Measurements from ENCODE around the gene PCBP4.

PCBP4 gene

DNA sequence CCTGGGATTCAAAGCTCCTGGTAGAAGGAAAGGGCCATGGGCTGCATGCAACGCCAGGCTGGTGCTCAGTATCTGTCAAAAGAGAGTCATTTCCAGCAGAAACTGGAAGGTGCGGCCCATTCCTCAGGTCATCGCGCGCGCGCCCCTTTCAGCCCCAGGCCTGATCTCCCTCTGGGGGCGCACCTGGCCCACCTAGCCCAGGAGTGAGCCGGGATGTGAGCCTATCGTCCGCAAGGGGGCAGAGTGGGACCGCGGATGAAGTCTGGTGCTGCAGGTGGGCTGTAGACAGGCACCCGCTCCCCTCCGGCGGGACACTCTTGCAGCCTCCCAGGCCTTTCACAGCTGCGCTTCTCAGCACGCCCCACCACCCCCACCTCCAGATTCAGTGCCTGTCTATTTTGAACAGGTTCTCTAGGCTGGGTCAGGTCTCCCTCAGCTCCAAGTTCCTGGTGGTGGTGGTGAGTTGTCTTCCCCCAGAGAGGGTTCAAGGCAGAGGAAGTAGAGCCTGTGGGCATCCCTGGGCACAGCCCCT lies 34.3 kb upstream of the PCBP4 start:
- Histone ChIP-seq H2AFZ (ENCODE audit: low read length) (peak overlapping the region; percentile 93), H3K9me2 (replicated peaks; ENCODE audit: low read depth, low read length) (no peaks in the 10 kb centered on the region), H3K4me1 (ENCODE audit: insufficient read depth, low read length, poor library complexity, severe bottlenecking) (peaks cover 12% of the 10 kb centered on the region), H3F3A (ENCODE audit: low read depth) (no peaks in the 10 kb centered on the region), H3K4me2 (ENCODE audit: low read depth, low read length, poor library complexity, severe bottlenecking) (peak overlapping the region; percentile 36), H3K9me3 (ENCODE audit: insufficient read depth, low read depth, low read length) (no peaks in the 10 kb centered on the region), H3K36me3 (ENCODE audit: insufficient read depth, low read length) (no peaks in the 10 kb centered on the region), H3K27me3 (ENCODE audit: insufficient read depth, low read length, poor library complexity, severe bottlenecking) (no peaks in the 10 kb centered on the region), H3K9ac (ENCODE audit: low read depth, low read length, poor library complexity, severe bottlenecking) (no peak overlapping the region), H3K4me3 (ENCODE audit: low read length, poor library complexity, severe bottlenecking) (peak overlapping the region; percentile 22), H3K79me2 (ENCODE audit: insufficient read depth, low read length) (no peaks in the 10 kb centered on the region), H4K20me1 (ENCODE audit: insufficient read depth, low read length, poor library complexity, severe bottlenecking) (no peaks in the 10 kb centered on the region)
- TF ChIP-seq, protein P1, sequence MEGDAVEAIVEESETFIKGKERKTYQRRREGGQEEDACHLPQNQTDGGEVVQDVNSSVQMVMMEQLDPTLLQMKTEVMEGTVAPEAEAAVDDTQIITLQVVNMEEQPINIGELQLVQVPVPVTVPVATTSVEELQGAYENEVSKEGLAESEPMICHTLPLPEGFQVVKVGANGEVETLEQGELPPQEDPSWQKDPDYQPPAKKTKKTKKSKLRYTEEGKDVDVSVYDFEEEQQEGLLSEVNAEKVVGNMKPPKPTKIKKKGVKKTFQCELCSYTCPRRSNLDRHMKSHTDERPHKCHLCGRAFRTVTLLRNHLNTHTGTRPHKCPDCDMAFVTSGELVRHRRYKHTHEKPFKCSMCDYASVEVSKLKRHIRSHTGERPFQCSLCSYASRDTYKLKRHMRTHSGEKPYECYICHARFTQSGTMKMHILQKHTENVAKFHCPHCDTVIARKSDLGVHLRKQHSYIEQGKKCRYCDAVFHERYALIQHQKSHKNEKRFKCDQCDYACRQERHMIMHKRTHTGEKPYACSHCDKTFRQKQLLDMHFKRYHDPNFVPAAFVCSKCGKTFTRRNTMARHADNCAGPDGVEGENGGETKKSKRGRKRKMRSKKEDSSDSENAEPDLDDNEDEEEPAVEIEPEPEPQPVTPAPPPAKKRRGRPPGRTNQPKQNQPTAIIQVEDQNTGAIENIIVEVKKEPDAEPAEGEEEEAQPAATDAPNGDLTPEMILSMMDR (conservative IDR thresholded peaks at IDR 0.05; ENCODE audit: low read length) = peak; percentile 99
- TF ChIP-seq EZH2phosphoT487 (IDR thresholded peaks at IDR 0.05; ENCODE audit: borderline replicate concordance) = no peak

DNA sequence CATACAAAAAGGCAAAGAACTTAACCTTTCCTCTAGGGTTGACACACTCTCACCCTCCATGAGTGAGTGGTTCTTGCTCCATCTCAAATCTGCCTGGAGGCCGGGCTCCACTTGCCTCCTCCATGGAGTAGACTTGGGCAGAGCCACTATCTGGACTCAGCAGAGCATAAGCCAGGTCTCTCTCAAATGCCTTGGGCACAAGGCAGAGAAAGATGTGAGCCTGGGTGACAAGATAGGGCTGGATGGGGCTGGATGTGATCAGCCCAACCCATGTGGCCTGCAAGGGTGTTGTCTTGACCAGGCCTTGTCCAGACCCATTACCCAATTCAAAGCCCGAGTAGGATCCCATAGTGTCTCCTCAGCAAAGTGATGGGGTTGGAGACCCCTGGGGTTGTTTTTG lies 32.6 kb upstream of the PCBP4 start:
- Histone ChIP-seq H3K4me1 (ENCODE audit: insufficient read depth, low read length, poor library complexity, severe bottlenecking) (peaks cover 11% of the 10 kb centered on the region), H3F3A (ENCODE audit: low read depth) (no peaks in the 10 kb centered on the region), H3K9me3 (ENCODE audit: insufficient read depth, low read depth, low read length) (no peaks in the 10 kb centered on the region), H4K20me1 (ENCODE audit: insufficient read depth, low read length, poor library complexity, severe bottlenecking) (peaks cover 8% of the 10 kb centered on the region), H3K79me2 (ENCODE audit: insufficient read depth, low read length) (peaks cover 9% of the 10 kb centered on the region), H2AFZ (ENCODE audit: low read length) (no peak overlapping the region), H3K9me2 (replicated peaks; ENCODE audit: low read depth, low read length) (no peaks in the 10 kb centered on the region), H3K9ac (ENCODE audit: low read depth, low read length, poor library complexity, severe bottlenecking) (no peak overlapping the region), H3K4me2 (ENCODE audit: low read depth, low read length, poor library complexity, severe bottlenecking) (no peak overlapping the region), H3K36me3 (ENCODE audit: insufficient read depth, low read length) (peaks cover 6% of the 10 kb centered on the region; the same call in 1 of the 2 replicates), H3K27me3 (ENCODE audit: insufficient read depth, low read length, poor library complexity, severe bottlenecking) (peaks cover 9% of the 10 kb centered on the region), H3K4me3 (ENCODE audit: low read length, poor library complexity, severe bottlenecking) (no peak overlapping the region)
- TF ChIP-seq, protein P1 (conservative IDR thresholded peaks at IDR 0.05; ENCODE audit: low read length) = no peak
- no peak for TF ChIP-seq EZH2phosphoT487 (IDR thresholded peaks at IDR 0.05; ENCODE audit: borderline replicate concordance)

DNA sequence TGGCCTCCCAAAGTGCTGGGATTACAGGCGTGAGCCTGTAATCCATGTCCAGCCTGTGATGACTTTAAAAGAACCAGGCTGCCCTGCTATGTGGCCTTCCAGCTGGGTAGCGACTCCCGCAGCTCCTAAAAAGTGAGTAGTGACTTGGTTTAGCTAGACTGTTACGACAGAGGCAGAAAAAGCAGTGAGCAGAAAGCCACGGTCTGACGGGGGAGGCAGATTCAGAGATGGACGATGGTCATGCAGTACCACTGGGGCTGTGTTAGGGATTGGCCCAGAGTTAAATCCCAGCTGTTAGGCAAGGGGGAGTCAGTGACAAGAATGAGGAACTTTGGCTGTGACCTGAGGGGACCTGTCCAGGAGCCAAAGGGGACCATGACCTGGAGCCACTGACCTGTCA lies 31.5 kb upstream of the PCBP4 start:
- Histone ChIP-seq H3F3A (ENCODE audit: low read depth) (no peaks in the 10 kb centered on the region), H3K79me2 (ENCODE audit: insufficient read depth, low read length) (peaks cover 20% of the 10 kb centered on the region), H3K27me3 (ENCODE audit: insufficient read depth, low read length, poor library complexity, severe bottlenecking) (peaks cover 10% of the 10 kb centered on the region), H2AFZ (ENCODE audit: low read length) (no peak overlapping the region), H3K4me2 (ENCODE audit: low read depth, low read length, poor library complexity, severe bottlenecking) (no peak overlapping the region), H4K20me1 (ENCODE audit: insufficient read depth, low read length, poor library complexity, severe bottlenecking) (peaks cover 19% of the 10 kb centered on the region), H3K36me3 (ENCODE audit: insufficient read depth, low read length) (peaks cover 15% of the 10 kb centered on the region; the same call in 1 of the 2 replicates), H3K4me3 (ENCODE audit: low read length, poor library complexity, severe bottlenecking) (no peak overlapping the region), H3K9me3 (ENCODE audit: insufficient read depth, low read depth, low read length) (no peaks in the 10 kb centered on the region), H3K9ac (ENCODE audit: low read depth, low read length, poor library complexity, severe bottlenecking) (no peak overlapping the region), H3K4me1 (ENCODE audit: insufficient read depth, low read length, poor library complexity, severe bottlenecking) (peaks cover 15% of the 10 kb centered on the region), H3K9me2 (replicated peaks; ENCODE audit: low read depth, low read length) (no peaks in the 10 kb centered on the region)
- no peak for TF ChIP-seq EZH2phosphoT487 (IDR thresholded peaks at IDR 0.05; ENCODE audit: borderline replicate concordance)
- TF ChIP-seq, protein P1 (conservative IDR thresholded peaks at IDR 0.05; ENCODE audit: low read length) = no peak

All from Loucy (cell line).